Fibroblast of skin of right quadriceps (primary cell): ENCODE measurements around the gene ZNF785.
"Not testable (repeated sequence)": the region's sequence is repeated elsewhere in the genome, so short reads cannot be mapped to it uniquely, and the experiment has no call there.

ENCODE experiments used
- DNase-seq: peaks from one replicate; pipeline ENCODE4 v3.0.0-alpha.2; 2013

ZNF785 gene

DNA sequence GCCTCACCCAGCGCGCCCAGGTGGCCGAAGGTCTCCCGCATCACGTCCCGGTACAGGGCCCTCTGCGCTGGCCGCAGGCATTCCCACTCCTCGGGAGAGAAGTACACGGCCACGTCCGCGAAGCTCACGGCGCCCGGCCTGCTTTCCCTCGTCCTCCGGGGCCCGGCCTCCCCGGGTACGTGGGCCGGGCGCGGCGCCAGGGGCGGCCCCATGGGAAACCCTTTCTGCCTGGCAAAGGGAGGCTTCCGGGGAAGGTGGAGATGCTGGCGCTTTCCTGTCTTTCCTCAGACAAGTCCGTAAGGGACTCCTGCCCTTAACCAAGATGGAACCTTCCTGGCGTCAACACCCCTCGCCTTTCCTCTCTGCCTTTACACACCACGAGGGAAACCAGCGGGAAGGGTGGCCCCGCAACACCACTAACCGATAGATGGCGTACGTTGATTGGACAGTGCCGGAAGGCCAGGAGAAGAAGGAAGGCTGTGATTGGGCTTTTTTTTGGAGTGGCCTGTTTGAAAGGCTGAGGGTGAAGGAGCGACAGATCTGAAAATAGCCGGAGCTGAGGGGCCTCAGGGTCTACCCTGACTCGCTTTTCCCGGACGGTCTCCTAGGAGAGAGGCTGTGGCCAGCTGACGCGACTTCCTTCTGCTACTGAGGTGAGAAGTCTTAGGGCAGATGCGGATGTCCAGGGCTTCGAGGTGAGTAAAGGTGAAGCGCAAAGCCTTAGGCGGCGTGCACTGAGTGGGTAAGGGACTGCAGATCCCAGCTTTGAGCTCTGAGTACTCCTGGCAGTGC lies at the start of gene ZNF785:
Gene ZNF785 (minus strand): TSS at position 298 of the 792 bp plus-strand sequence. CDS start 86 bp downstream, at position 212.
- DNase-seq: peak; percentile 99

DNA sequence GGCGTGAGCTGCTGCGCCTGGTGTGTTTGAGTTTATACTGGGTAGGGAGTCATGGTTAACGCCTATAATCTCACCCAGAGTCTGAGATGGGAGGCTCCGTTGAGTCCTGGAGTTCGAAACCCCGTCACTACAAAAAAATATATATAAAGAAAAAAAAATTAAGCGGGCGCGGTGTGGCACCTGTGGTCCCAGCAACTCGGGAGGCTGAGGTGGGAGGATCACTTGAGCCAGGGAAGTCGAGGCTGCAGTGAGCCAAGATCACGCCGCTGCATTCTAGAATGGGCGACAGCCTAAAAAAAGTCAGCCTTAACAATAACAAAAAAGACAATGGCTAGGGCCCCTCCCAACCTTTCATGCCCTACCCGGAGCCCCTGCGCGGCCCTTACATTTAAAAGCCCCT lies 48.0 kb upstream of the ZNF785 start:
- DNase-seq: no peak

DNA sequence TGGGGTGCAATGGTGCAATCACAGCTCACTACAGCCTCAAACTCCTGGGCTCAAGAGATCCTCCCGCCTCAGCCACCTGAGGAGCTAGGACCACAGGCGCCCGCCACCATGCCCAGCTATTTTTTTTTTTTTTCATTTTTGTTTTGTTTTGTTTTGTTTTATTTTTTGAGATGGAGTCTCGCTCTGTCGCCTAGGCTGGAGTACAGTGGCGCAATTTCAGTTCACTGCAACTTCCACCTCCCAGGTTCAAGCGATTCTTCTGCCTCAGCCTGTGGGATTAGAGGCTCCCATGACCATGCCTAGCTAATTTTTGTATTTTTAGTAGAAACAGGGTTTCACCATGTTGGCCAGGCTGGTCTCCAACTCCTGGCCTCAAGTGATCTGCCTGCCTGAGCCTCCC lies 47.0 kb upstream of the ZNF785 start:
- not testable (repeated sequence) for DNase-seq

DNA sequence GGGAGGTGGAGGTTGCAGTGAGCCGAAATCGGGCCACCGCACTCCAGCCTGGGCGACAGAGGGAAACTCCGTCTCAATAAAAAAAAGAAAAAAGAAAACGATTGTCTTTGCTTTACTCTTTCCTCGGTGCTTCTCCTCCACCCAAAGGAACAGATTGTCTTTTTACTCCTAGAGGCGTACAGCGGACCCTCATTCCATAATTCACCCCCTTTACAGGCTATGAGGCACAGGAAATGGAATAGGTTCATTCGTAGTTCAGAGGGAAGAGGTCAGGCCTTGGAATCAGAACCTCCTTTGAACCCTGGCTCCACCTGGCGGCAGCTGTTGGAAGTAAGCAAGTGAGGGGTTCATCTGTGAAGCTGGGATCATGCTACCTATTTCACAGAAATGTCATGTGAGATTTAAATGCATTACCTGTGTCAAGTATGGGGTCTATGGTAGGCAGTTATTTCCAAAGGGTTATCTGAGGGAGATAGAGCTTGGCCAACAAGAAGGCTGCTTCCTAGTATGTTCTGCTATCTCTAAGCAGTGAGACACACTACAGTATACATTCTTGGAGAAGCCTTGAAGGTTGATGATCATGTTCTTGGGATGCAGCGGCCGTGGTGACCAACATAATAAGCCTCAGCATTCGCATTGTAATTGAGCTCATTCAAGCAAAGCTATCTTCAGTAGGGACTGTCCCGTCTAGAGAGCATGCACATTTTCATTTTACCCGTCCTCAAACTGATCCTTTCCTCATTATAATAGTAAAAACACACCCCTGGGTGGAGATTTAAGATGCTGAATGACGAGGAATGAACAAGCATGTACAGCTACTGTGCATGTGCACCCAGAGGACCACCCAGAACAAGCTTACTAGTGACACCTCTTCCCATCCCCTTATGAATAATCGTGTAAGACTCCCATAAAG lies 43.4 kb upstream of the ZNF785 start:
- DNase-seq: peak; percentile 70

DNA sequence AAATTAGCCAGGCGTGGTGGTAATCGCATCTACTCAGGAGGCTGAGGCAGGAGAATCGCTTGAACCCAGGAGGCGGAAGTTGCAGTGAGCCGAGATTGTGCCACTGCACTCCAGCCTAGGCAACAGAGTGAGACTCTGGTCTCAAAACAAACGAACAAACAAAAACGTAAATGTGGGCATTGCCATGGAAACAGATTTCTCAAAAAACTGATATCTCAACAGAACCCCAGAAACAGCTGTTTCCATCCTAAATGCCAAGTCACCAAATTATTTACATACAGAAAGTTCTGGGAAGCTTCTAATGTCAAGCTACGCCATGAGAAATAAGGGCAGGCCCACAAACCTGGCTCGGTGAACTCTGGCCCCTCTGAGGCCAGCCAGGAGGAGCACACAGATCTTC lies 40.7 kb upstream of the ZNF785 start:
- no peak for DNase-seq

DNA sequence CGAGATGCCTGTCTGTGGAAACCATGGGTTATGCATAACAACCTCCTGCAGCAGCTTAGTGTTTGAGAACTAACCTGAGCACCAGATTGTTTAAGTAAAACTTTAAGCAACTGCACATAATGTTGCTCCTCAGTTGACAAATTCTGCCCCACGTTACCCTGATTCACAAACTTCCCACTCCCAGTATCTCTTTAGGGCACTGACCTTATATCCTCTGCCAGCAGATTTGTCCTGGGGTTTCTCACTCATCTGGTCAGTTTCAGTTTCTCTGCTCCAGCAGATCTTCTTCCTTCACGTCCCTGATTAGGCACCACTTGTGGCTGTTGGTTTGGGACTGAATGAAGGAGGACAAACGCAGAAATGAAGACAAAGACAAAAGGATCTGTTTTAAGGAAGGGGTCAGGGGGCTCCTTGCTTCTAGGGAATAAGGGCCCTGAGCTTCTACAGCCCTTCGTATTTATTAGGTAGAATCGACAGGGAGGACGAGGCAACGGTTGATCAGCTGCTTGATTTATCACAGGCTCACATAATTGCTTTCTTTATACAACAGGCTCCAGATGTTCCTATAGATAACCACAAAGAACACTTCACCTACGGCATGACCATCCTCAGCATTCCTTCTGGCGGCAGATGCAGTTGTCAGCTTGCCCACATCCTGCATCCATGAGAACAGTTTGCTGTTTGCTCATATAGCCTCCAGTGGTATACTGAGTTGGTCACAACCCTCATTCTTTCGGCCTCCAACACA lies 38.2 kb upstream of the ZNF785 start:
- DNase-seq: no peak

DNA sequence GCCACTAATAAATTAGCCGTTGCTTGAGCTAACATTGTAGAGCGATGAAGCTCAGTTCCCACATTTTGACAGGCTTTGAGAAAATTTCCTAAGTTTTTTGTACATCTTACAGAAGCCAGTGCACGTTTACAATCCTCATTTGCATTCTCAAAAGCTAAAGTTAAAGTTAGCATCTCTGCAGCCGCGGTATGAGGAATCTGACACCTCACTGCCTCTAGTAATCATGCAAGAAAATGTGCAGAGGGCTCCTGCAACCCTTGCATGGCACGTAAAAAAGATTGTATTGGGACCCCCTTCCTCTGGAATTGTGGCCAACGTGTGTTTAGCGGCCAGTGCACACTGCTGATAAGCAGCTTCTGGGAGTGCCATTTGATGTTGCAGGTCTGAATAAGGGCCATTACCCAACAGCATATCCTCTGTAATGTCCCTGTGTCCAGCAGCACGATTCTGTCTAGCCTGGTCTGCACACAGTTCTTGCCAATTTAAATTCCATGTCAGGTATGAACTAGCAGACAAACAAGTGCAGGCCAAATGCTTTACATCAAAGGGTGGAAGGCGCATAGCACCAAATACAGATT lies 37.0 kb upstream of the ZNF785 start:
- no peak for DNase-seq

DNA sequence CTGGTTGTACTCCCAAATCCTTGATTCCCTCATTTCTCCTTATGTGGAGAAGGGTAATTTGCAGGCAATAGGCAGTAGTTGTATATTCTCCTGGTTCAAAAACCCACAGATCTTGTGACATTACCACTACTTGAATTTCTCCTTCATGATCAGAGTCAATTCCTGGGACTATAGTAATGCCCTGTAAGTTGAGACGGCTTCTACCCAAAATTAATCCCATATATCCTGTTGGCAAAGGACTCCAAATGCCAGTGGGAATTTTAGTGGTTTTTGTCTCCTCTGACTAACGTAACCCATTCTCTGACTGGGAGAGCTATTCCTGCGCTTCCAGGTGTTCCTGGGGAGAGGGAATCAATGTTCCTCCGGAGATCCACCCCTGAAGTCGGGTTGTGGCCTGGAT lies 36.3 kb upstream of the ZNF785 start:
- DNase-seq: peak; percentile 81

DNA sequence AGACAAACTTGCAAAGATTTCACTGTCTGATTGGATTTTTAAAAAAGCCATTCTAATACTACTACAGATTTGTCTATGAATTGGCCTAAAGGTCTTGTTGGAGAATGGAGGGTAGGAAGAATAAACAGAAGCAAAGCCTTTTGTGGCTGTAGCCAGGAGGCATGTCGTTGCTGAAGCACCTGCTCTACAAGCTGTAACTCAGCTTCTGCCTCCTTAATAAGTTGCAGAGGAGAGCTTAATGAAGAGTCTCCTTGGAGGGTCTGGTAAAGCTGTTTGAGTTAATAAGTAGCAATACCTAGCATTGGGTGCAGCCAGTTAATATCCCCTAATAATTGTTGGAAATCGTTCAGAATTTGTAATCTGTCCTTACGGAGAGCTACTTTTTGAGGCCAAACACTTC lies 34.7 kb upstream of the ZNF785 start:
- DNase-seq: no peak

DNA sequence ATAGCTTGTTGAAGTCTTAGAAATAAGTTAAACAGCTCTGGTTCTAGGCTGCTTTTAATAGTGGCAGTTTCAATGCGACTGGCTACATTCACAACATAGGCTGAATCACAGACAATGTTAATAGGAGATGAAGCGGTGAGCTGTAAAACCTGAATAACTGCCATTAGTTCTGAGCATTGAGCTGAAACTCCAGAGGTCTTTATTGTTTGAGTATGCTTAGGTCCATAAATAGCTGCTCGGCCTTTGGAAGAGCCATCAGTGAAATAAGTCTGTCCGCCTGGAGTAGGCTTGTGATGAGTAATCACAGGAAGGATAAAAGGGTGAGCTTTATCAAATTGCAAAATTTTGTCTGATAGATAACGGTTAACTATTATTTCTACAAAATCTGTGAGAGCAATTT lies 34.1 kb upstream of the ZNF785 start:
- no peak for DNase-seq

DNA sequence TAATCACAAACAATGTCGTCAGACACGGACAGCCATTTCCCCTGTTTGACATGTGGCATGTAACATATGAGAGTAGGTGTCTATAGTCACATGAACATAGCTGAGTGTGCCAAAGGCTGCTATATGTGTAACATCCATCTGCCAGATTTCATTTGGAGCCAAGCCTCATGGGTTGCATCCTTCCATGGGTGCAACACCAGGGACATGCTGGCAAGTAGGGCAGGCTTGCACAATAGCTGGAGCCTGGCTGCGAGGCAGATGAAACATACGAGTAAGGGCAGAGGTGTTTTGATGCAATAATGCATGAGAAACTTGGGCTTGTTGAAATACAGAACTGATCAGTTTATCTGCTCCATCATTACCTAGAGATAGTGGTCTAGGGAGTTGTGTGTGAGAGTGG lies 33.7 kb upstream of the ZNF785 start:
- DNase-seq: no peak

DNA sequence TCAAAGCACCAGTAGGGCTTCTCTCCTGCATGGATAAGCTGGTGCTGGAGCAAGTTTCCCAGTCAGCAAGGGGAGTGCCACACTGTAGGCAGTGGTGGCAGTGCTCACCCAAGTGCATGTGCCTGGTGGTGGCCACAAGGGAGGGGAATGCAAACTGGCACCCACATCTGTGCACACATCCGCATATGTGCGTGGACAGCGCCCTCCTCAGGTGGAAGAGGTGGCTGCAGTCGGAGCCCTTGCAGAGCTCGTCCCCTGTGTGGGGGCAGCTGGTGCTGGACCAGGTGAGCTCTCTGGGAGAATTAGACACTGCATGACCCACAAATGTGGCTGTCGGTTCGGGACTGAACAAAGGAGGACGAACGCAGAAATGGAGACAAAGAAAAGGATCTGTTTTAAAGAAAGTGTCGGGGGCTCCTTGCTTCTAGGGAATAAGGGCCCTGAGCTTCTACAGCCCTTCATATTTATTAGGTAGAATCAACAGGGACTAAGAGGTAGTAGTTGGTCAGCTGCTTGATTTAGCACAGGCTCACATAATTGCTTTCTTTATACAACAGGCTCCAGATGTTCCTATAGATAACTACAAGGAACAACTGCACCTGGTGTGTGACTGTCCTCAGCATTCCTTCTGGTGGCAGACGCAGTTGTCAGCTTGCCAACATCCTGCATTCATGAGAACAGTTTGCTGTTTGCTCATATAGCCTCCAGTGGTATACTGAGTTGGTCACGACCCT lies 30.0 kb upstream of the ZNF785 start:
- DNase-seq: peak; percentile 10

DNA sequence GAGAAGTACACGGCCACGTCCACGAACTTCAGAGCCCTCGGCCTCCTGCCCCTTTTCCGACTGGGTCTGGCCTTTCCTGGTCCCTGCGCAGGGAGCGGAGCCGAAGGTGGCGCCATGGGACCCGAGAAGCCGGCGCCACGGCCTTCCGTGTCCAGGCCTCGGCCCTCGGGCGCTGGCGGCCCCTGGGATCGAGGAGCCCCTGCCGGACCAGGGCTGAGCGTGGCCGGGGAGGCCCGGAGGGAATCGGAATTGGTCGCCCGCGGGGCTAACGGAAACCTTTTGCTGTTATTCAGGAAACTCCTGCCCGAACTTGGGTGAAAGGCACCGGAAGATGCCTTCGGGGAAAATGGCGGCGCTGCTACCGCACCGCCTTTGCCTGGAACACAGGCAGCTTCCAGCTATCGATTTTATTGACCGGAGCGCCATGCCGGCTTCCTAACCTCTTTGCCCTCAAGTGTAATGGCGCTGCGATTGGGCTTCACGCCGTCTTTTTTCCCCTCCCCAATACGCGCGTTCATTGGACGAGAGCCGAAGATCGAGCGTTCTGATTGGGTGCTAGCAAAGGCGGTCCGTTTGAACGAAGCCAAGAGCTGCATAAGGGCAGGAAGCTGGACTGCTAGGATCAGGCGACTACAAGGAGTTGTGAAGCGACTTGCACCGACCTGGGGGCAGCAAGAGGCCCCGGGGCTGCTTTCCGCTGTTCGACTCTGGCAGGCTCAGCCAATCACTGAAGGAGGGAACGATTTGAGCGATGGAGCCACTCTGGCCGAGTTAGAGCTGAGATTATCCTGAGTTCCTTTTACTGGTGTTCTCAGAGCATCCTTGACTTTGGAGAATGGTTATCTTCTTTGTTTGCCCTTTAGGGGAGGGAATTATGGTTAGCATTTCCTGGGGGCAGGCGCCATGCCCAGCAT lies 24.7 kb upstream of the ZNF785 start, which contains the start of gene ZNF689:
Gene ZNF689 (minus strand): TSS at position 464 of the 914 bp plus-strand sequence. CDS start 348 bp downstream, at position 116.
- DNase-seq: peak; percentile 98

DNA sequence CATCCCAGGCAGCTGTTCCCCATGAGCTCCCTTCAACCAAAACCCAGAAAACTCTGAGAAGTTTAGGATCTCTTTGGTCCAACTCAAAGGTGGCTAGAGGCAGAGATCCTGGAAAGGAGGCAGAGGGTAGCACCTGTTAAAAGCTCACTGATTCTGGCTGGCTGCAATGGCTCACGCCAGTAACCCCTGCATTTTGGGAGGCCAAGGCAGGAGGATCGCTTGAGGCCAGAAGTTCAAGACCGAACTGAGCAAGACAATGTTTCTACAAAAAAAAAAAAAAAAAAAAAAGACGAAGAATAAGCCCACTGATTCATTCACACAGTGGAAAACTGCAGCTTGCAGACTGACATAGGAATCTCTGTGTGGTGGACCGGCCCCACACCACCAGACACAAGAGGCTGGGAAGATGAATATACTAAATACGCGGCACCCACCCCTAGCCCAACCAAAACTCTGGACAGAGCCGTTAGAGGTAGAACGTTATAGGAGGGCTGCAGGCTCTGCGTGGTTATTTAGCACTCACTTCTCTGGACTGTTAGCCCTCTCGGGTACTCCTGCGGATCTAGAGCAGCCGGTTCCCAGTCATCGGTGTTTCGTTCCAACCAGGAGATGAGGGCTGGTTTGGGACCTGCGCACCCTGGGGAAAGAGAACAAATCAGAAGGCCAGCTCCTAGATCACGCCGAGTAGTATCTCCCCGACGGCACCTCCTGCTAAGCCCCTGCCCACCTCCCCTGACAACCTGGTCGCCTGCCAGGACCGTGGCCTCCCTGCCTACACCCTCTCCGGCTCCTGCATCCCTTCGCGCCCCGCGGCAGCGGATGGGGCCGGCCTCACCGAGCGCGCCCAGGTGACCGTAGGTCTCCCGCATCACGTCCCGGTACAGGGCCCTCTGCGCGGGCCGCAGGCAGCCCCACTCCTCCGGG lies 23.8 kb upstream of the ZNF785 start:
- DNase-seq: peak; percentile 44

DNA sequence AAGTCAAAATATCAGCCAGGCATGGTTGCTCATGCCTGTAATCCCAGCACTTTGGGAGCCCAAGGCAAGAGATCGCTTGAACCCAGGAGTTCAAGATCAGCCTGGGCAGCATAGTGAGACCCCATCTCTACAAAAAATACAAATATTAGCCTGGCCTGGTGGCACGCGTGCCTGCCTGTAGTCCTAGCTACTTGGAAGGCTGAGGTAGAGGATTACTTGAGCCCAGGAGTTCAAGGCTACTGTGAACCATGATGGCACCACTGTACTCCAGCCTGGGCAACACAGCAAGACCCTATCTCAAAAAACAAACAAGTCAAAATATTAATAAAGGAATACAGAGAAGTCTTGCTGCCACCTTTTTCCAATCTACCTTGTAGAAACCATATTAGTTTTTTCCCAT lies 20.5 kb upstream of the ZNF785 start:
- DNase-seq: no peak

DNA sequence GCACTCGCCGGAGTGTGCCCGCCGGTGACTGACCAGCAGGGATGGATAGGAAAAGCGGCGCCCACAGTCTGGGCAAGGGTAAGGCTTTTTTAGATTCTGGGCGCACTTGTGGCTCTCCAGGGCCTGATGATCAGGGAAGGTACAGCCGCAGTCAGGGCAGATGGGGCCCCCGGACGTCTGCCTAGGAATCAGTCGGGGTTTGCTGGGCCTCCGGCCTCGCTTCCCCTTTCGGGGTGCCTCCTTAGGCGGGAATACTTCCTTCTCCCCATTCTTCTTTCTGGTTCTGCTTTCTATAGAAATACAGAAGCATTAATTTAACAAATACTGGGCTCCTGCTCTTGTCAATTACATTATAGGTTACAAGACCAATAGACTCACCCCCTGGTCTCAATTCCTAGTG lies 19.7 kb upstream of the ZNF785 start:
- DNase-seq: no peak

DNA sequence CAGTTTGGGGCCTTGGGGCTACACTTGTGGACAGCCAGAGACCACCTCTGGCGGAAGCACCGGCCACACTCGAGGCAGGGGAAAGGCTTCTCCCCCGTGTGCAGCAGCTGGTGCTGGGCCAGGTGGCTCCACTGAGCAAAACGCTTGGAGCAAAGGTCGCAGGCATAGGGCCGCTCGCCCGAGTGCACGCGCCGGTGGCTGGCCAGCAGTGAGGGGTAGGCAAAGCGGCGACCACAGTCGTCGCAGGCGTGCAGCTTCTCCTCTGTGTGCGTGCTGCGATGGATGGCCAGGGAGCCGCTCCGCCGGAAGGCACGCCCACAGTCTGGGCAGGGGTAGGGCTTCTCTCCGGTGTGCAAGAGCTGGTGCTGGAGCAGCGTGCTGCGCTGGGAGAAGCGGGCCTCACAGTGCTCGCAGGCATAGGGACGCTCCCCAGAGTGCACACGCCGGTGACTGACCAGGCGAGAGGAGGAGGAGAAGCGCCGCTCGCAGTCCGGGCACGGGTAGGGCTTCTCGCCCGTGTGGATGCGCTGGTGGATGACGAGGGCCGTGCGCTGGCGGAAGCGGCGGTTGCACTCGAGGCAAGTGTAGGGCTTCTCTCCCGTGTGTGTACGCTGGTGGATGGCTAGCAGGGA lies 18.9 kb upstream of the ZNF785 start:
- DNase-seq: no peak

DNA sequence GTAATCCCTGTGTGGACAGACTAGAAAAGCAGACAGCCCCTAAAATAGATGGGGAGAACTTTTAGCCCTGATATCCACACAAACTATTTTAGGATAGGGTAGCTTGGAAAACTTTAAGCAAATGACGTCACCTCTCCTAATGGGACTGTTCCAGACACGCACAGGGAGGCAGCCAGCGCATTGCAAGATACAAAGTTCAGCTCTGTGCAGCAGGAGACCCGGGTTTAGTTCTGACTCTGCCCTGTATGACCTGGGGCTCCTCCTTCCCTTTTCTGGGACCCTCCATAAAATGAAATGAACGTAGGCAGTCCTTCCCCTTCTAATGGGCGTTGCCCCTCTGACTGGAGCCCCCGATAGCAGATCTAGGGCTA lies 18.4 kb upstream of the ZNF785 start:
- no peak for DNase-seq

DNA sequence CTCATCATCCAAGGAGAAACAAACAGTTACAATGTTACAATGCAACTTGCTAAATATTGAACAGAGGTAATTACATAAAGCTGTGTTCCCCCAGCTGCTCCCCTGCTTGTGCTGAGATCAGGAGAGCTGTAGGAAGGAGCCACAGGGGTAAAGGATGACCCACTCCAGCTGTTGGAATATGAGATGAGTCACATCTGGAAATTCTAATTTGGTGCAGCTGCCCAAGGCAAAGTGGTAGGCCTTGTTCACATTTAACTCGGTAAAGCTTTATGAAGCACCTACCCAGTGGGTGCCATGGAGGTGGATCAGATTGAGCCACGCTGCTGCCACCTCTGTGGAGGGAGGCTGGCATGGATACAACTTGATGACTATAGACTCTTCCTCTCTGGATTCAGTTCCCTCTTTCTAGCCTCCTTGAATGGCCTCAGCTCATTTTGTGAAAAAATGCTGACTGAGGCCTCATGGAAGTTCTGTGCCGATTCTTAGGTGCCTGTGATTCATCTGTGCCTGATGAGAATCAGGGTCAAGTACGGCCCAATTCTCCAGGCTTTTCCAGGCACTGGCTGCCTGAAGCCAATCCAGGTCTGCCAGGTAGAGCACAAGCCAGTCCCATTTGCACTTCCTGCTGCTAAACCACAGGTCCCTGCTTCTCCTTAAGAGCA lies 17.2 kb upstream of the ZNF785 start:
- DNase-seq: peak; percentile 20
